NAMALWA (cell line): ENCODE results near the gene MANBA.

Experiments used
- DNase-seq: peaks from one replicate; pipeline ENCODE4 v3.0.0-alpha.2; 2015; ENCODE audit warnings: low spot score

MANBA gene

DNA sequence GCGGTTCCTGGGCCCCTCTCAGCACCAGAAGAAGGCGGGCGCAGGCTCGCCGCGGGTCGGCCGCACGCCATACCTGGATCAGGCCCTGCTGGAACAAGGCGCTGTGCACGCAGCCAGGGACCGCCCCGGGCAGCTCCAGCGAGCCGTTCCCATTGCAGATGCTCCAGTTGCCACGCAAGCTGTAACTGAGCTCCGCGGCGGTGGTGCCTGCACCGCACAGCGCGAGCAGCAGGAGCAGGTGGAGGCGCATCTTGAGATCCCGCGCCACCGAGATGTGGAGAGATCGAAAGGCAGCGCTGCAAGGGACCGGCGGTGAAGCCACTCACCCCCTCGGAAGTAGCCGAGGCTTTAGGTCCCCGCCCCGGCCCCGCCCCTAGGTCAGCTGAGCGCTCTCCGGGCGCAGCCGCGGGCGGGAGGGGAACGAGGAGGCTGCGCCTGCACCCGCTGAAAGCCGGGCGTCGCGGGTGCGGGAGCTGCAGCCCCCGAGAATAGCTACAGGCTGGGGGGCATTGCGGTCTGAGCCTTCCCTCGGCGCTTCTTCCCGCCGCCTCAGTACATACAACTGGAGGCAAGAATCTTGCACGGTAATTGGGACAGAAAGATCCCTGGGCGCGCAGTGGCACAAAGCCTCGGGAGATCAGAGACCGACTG, at the start of gene MANBA:
Gene MANBA (minus strand): TSS at position 324 of the 651 bp plus-strand sequence. CDS start 74 bp downstream, at position 250.
- peak; percentile 93 for DNase-seq

DNA sequence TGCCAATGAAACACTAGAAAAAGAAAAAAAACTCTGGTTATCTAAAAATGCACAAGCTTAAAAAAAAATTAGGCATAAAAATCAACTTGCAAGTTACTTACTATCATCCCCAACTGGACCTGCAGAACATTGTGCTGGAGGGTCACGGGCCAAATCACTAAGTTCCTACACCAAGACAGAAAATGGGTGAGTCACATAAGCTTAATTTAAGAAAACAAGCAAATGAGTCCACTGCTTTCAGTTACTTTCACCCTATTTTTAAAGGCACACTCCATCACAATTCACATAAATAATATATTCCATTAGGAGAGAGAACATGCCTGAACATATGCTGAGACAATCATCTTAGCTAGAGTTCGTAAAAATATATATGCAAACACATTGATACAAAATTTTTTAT, 48.9 kb upstream of the MANBA start:
- no peak for DNase-seq

DNA sequence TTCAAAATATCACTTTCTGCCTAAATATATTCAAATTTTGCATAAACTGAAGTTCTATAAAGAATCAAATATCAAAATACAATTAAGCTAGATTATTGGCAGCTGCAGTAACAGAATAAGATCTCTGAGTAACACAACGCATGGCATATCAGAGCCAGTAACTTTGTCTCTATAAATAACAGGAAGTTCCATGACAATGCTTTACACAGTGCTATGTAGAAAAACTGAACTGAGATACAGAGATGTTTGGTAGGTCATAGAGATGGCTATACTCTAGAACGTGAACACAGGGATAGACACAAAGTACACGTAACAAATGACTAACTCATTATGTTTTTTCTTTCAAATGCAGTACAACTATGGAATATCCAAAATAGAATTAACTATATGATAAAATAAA, 48.4 kb upstream of the MANBA start:
- no peak for DNase-seq

DNA sequence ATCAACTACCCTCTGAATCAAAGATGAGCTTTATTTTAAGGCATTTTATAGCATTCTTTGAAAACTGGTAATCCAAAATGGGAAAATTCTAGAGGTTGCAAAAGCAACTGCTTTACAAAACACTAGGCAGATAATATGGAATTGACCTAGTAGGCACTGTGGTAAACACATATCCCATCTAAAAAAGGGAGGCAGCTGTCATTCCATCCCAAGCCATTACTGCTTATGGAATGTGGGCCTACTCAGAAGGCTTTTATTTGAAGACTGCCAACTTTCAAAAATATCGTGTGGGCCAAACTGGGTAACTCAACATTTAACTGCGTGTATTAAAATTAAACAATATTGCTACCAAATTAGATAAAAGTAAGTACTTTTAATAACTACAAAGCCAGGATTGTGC, 47.2 kb upstream of the MANBA start:
- DNase-seq, result no peak

DNA sequence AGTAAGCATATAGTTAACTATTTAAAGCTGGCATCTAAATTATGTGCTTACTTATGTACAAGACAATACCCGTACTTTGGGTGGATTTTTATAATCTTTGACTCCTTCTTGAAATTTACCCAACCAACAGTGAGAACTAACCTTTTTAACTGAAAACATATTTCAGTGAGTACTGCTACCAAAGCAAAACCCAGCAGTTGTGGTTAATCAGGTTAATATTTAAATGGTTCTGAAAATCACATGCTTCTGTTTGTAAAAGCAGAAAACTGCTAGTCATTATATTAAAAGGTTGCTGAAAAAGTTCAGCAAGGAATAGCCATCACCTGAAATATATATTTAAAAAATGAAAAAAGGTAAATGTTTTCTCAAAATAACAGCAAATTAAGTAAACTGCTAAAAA, 46.6 kb upstream of the MANBA start:
- DNase-seq, result no peak

DNA sequence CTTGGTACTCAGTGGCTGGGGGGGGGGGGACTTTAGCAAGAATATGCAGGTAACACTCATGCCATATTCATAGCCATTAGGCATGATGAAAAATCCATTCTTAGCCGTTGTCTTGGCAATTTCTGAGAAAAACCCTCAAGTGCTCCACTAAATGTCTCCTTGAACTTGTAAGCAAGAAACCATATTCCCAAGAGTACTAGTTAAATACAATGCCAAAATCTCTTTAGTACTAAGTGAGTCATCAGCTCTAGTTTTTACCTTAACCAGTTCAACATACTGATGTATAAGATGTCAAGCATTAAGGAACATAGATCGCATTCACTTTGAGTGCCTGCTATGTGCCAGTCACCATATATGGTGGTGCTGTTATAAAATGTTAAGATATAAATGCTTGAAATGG, 39.0 kb upstream of the MANBA start:
- DNase-seq, result no peak

DNA sequence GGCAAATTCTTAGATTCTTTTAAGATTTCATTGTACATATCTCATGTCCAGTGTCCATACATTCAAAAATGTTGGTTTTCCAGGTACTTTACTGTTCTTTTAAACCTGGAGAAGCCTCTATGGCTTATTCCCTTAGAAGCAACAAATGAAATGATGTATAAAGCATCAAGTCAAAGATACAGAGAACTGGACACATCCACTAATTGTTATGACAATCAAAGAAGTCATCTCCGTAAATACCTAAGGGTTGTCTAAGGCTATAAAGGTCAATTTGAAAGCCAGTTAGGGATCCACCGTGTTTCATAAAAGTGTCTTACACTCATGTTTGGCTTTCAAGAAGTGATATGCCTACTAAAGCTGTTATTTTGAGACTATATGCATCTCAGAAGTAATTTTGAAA, 34.2 kb upstream of the MANBA start:
- DNase-seq, result no peak

DNA sequence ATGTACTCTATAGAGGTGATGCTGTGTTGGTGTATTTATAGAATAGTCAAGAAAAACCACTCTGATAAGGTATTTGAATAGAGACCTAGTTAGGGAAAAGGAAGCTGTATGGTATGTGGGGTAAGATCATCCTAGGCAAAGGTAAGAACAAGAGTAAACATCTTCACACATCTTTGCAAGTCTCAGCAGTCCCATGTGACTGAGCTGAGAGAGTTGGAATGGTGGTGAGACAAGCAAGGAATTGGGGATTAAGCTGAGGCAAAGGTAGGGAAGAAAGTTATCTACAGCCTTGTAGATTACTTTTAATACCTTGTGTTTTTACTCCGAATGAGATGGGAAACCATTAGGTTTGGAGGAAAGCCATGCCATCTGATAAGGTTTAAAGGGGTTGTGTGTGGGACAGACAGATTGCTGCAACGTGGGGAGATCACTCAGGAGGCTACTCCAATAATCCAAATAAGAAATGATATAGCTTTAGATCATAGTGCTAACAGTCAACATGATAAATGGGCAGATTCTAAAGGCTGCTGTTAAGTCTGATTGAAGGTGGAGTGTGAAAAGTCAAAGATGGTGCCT, 31.7 kb upstream of the MANBA start:
- DNase-seq, result no peak

DNA sequence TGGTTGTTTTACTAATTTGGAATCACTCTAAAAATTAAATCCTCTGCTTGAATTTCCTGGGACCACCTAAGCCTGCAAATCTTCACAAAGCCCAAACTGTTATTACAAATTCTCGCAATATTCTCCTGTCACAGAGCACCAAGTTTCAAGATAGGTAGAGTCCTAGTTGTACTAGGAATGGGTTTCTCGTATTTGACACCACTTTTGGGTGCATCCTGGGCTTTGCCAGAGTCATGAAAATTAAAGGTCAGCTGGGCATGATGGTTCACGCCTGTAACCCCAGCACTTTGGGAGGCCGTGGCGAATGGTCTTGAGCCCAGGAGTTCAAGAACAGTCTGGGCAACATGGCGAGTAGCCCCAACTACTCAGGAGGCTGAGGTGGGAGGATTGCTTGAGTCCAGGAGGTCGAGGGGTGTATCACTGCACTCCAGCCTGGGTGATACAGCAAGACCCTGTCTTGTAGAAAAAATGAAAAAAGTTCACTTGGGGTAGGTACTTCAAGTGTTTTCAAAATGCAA, 30.6 kb upstream of the MANBA start:
- DNase-seq, result no peak

DNA sequence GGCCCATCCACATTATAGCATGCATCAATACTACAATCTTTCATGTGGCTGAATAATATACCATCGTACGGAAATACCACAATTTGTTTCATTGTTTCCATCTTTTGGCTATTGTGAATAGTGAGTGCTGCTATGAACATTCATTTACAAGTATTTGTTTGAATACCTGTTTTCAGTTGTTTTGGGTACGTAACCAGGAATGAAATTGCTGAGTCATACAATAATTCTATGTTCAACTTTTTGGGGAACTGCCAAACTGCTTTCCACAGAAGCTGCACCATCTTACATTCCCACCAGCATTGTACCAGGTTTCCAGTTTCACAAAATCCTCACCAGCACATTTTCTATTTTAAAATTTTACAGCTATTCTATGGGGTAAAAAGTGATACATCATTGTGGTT, 28.5 kb upstream of the MANBA start:
- no peak for DNase-seq

DNA sequence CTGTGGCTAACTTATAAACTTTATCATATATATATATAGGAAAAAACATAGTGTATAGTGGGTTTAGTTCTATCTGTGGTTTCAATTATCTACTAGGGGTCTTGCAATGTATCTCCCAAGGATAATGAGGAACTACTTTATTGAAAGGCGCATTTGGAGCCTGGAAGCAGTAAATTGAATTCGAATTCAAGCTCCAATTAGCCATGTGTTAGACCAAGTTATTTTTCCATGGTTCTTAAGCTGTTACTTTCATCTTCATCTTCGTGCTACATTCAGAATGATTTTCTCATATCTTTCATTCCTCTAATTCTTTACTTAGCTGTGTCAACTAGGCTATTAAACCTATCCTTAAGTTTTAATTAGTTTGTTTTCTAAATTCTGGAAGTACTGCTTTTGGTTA, 27.2 kb upstream of the MANBA start:
- DNase-seq, result no peak

DNA sequence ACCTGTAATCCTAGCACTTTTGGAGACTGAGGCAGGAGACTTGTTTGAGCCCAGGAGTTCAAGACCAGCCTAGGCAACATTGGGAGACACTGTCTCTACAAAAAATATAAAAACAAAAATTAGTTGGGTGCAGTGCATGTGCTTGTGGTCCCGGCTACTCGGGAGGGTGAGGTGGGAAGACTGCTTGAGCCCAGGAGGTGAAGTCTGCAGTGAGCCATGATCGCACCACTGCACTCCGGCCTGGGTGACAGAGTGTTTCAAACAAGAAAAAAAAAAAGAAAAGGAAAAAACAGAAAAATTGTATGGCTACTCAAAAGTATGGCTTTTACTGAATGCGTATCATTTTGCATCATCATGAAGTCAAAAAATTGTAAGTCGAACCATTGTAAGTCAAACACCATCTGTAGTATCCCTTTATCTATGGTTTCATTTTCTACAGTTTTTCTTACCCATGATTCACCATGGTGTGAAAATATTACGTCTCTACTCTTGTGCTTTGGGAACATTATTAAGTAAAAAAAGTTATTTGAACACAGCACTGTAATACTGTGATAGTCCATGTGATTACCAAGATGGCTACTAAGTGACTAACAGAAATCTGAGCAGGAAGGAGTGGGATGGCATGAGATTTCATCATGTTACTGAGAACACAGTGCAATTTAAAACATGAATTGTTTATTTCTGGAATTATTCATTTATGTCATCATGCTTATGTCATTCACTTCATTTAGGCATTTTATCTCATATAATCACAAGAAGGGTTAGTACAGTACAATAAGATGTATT, 26.5 kb upstream of the MANBA start:
- DNase-seq, result no peak

DNA sequence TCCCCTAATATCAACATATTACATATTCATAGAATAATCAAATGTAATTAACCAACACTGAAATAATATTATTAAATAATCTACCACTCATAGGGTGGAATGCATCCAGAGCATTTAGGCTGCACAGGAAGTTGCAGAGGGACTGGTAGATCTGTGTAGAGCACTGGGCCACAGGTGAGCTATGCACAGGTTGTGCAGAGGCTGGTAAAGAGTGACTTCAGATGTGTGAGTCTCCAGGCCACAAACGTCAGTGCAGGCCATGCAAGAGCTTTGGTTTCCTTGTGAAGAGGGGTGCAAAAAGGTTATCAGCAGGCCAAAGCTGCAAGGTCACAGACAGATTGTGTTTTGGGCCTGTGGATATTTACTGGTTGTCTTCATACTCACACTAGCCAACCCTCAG, 25.5 kb upstream of the MANBA start:
- no peak for DNase-seq

DNA sequence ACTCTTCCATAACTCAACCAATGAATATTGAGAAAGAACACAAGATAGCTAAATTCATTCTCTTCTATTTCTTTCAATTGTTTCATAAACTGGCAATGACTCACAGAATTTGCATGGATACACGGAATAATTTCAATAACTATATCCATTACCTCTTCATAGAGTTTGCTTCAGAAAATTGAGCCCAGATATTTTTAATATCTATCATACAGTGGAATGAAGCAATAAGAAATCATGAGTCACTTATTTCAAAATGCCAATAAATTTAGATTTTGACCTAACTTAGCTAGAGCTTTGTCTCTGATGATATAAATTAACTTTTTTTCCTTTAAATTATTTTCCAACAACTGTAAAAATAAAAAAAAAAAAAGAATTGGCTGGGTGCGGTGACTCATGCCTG, 22.2 kb upstream of the MANBA start:
- no peak for DNase-seq

DNA sequence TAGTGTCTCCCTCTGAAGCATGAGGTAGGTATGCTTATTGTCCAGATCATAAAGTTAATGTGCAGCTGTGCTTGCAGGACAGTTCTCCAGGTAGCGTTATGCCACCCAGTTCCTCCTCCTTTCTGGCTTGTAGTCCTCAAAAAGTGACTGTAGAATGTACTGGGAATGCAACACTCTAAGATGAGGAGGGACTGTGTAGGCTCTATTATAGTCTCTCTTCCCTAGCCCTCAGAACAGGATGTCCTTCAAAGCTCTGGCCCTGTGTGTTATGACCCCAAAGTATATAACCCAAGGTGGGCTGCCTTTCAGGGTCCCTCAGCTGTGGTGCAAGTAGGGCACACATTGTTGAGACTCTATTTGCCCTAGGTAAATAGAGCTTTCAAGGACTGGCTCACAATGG, 20.8 kb upstream of the MANBA start:
- no peak for DNase-seq

DNA sequence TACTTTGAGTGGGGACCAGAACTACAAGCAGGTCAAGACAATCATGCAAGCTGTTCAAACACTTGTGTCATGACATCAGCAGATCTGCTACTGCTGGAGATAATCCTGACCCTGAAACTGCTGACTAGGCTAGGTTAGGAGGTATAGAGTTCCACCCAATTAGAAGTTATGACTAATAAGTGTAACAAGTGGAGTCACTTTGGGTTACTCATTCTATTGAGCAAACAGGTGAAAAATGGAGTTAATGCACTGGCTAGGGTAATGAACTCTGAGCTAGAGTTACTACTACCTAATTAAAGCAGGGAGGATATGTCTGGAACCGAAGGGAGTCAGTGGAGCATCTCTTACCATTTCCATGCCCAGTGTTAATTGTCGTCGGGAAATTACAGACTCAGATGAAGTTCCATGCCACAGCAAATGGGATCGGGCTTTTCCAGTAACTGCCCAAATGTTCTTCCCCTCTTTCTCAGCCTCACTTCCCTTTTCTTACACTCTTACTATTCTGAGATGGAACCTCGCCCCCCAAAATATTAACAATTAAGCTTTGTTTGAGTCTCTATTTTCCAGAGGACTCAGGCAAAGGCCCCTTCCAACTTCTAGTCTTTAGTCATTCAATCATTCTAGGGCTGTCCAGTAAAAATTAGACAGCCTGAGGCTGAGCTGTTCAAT, 19.8 kb upstream of the MANBA start:
- no peak for DNase-seq

DNA sequence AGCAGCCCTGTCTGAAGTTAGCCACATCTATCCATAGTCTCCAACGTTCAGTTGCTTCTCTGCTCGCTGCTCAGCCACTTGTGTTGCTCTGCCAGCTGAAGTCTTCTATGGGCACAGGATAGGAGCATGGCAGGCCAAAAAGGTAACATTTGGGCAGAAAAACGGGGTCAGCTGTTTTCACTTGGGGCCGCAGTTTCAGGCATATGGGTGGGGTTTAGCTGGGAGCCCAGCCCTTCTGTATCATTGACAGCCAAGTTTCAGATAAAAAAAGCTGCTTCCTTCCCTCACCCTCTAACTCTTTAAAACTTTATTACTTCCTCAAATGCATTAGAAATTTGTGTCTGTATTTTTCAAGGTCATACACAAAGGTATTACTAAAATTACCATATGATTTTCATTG, 18.4 kb upstream of the MANBA start:
- DNase-seq, result no peak

DNA sequence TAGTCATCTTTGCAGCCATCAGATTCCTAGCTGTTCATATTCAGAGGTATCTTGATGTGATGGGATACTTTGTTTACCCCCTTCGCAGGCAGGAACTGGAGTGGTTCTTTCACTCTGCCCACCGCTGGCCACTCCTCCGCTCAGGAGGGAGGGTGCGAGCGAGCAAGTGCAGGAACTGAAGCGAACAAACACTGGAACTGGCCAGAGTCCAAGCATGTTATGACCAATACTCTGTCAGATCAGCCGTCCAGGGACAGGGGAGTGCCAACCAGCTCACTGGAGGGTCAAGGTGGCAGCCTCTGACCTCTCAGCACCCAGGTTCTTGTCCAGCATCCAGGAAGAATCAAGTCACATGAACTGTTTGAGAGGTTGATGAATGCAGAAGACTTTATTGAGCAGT, 18.0 kb upstream of the MANBA start:
- no peak for DNase-seq

DNA sequence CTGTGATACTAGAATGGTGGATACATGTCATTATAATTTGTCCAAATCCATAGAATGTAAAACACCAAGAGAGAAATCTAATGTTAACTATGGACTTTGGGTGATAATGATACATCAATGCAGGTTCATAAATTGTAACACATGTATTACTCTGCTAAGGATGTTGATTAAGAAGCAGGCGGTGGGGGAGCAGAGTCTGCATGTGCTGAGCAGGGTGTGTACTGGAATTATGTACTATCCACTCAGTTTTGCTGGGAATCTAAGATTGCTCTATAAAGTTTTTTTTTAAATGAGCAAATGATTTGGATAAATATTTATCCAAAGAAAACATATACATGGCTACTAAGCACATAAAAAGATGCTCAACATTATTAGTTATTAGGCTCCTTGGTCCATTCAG, 15.0 kb upstream of the MANBA start:
- DNase-seq, result no peak

DNA sequence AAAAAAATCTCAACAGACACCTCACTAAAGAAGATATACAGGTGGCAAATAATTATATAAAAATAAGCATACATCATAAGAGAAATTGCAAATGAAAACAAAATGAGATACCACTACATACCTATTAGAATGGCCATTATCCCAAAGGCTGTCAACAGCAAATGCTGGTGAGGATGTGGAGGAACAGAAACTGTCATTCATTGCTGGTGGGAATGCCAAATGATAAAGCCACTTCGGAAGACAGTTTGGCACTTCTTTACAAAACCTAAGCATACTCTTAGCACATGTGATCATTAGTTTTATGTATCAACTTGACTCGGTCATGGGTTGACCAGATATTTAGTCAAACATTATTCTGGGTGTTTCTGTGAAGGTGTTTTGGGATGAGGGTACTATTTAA, 13.5 kb upstream of the MANBA start:
- DNase-seq, result no peak

DNA sequence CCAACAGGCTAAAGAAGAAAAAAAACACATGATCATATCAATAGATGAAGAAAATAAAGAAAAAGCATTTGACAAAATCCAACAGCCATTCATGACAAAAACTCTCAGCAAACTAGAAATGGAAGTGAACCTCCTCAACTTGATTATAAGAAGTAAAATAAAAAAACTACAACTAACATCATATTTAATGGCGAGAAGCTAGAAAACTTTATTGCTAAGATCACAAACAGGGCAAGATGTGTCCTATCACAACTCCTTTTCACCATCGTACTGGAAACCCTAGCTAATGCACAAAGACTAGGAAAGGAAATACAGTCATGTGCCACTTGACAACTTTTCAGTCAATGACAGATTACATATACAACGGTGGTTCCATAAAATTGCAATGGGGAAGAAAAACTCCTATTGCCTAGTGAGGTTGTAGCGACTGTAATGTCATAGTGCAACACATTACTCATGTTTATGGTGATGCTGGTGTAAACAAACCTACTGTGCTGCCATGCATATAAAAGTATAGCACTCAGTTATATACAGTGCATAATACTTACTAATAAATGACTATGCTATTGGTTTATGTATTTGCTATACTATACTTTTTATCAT, 12.1 kb upstream of the MANBA start:
- DNase-seq, result no peak

DNA sequence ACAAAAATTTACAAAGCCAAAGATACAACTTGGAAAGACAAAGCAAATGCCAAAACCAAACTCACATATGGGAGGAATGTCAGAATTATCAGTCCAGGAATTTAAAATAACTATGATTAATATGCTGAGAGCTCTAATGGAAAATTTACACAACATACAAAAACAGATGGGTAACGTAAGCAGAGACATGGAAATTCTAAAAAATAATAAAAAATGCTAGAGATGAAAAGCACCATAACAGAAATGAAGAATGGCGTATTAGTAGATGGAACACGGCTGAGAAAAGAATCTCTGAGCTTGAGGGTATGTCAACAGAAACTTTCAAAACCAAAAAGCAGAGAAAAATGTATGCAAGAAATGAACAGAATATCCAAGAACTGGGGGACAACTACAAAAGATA, 4.1 kb upstream of the MANBA start:
- no peak for DNase-seq
